NCI-H345 (cell line): ENCODE results near the gene PGGT1B.
"Not testable (repeated sequence)": the region's sequence is repeated elsewhere in the genome, so short reads cannot be mapped to it uniquely, and the experiment has no call there.

Experiments used
- DNase-seq: peaks from one replicate; lab custom pipeline; 2025; lab: John Stamatoyannopoulos, UW

Gene PGGT1B

DNA sequence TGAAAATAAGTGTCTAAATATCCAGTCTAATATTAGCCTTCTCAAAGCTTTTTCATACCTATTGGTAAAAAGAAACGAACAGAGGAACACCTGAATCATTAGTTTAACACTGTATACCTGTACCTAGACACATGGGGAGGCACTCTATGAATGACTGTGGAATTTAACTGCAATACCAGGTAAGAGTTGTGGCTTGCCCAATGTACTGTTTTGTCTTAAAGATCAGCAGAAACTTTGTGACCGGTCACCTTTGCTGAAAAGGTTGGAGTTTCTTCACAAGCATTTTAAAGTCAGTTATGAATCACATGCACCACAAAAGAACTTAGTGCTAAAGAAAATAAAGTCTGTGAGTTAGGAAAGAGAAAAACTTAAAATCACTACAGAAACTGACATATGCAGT is 2.4 kb downstream of the PGGT1B start:
- DNase-seq, result no peak

DNA sequence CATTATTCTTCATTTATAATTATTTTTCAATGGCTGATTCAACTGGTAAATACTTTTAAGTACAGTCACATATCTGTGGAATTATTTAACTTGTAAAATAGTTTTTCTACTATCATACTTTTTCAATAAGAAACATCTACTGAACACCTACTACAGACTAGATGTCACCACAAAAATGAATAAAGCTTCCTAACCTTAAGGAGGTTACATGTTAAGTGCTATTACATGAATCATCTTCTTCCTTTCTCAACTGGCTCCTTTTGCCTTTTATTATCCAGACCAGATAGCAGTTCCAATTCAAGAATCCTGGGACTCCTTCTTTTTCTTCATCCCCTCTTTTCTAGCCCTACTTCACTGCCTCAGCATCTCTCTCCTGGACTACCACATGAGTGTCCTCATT is 4.7 kb downstream of the PGGT1B start:
- DNase-seq, result no peak

DNA sequence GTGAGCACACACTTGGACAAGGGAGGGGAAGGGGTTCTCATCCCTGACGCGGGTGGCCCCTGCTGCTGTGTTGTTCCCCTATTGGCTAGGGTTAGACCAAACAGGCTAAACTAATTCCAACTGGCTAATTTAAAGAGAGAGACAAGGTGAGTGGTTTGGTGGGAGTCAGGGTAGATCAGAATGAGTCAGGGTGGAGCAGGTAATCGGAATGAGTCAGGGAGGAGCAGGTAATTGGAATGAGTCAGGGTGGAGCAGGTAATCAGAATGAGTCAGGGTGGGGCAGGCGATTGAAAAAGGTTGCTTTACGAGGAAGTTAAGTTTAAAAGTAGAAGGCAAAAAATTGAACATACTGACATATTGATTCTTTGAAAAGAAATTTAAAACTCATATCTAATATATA is 13.3 kb downstream of the PGGT1B start:
- DNase-seq, result not testable (repeated sequence)

DNA sequence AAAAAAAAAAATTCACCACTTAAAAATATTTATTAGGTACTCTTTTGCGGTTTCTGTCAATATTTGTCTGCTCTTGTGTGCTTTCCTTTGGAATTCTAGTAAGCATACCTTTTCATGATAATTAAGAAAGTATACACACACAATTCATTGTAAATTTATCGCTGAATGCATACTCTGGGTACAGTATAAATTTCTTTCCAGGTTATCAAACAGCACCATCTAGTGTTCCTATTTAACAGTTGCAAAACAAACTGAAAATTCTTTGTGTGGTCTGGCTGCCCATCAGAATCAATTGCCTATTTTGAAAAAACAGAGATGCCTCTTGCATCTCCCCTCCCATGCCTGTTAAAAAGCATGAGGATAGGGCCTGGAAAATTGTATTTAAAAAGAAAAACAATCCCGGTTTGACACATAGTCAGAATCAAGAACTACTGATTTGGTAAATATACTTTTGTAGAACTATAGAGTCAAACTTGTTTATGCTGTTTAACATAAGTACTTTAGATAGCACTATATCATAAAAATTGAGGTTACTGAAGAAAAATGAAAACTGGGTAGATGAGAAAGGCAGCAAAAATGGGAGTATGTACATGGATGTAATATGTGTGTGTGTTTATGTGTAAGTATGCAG is 16.2 kb downstream of the PGGT1B start:
- peak; percentile 36 for DNase-seq

DNA sequence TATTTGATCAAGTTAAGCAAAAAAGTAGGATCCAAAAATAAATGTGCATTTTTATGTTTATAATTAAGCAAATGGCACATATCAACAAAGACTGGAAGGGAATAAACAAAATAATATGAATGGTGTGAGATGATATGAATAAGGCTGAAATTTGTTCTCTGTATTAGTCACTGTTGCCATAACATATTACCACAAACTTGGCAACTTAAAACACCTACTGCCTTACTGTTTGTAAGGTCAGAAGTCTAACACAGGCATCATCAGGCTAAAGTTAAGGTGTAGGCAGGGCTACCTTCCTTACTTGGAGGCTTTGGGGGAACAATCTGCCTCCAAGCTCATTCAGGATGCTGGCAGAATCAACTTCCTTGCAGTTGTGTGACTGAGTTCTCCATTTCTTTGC is 19.3 kb downstream of the PGGT1B start:
- no peak for DNase-seq

DNA sequence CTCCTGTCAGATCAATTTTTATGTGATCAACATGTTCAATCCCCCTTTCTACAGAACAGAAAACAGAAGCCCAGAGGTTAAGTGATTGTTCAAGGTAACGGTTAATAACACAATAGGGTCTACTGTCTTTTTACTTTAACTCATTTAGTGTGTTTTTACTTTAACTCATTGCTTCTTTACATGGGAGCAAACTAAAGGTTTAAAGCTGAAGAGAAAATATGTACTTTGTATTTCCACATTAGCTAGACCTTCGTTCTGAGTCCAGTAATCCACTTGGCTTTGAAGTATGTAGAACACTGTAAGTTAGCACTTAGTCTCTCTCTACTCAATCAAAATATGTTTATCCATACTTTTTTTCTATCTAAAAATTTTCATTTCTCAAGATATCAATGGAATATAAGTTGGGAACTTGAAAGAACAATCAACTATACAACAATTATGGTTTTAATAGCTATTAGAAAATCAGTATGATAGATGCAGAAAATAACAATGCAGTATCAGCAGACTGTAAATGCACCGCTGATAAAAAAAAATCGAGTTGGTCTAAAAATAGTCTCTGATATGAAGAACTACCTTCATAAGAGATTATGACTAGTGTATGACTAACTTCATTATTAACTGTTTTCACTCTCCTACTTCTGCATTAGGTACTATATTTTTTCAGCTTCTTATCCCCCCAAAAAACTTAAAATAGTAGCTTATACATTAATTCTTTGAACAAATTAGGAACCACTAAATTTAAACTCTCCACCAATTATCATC is 20.6 kb downstream of the PGGT1B start:
- no peak for DNase-seq

DNA sequence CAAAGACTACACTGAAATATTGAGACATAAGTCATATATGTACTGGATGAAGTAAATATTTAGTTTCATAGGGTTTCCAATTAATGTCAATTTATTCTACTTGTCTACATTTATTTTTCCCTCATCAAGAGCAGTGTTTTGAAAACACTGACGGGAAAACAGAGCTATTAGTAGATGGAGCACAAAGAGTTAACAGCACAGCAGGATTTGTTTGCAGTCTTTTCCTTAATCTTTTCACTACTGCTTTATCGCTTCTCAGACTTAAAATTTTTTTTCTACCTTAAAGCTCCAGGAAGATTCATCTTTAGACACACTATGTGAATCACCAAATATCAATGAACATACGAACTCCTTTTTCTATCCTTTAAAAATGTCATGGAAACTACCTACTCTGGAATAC is 25.6 kb downstream of the PGGT1B start:
- DNase-seq, result no peak

DNA sequence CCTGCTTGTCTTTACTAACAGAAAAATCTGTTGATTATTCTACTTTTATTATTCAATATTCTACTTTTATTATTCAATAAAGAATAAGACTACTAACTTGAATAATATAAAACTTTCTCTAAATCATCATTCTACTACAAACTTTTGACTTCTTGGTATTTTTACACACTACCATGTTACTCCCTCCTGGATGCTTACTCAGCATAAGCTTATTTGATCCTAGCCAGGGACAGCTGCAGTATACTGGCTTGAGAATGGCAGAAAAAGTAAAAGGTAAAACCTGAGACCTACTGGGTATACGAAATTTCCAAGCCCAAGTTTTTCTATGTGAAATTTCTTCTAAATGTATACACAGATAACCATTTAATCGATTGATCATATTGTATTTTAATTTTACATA is 26.1 kb downstream of the PGGT1B start:
- DNase-seq, result no peak

DNA sequence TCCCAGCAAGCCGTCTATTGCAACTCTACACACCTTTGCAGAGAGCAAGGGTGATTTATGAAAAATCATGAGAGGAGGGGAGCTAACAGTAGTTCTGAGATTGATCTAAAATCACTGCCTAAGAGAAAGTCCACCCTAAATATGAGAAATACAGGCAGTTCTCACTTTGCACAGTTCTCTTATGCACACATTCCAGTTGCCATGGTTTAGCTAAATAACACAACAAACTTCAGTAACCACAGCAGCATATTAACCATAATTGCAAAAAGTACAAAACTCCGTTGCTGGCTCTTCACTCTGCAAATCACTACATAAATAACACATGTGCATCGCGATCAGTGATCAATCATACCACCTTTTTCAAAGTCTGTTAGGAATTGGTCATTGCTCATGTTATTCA is 31.1 kb downstream of the PGGT1B start:
- DNase-seq, result no peak

DNA sequence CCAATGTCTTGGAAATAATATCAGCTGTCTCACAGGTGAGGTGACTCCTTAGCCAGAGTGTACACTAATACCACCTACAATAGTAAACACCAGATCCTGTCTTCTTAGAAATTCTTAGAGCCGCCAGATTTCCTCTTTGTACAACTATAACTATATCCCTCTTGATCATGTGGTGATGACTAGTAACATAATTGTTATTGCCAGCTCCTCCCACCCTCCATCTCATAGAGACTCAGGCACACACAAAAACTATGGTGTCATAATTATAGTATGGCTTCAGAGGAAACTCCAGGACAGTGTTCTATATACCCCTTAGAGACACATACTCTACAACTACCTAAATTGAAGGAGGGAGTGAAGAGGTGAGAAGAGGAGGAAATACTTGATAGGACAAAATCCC is 33.1 kb downstream of the PGGT1B start:
- DNase-seq, result no peak

DNA sequence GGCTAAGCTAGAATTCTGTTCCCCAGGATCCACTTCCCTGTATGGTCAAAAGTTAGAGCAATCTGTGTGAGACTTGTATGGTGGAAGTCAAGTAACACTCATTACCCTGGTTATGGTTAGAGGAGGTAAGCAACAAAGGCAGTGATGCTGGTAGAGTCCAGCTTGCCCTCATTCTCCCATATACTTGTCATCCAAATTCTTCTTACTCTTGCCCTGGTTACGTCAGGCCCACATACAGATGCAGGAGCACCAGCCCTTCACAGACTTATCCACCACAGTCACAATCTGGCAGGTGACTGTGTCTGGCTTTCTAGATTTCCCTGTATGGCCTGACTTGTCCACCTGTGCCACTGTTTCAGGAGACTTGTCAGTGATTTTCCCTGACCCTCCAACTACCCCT is 35.4 kb downstream of the PGGT1B start:
- no peak for DNase-seq

DNA sequence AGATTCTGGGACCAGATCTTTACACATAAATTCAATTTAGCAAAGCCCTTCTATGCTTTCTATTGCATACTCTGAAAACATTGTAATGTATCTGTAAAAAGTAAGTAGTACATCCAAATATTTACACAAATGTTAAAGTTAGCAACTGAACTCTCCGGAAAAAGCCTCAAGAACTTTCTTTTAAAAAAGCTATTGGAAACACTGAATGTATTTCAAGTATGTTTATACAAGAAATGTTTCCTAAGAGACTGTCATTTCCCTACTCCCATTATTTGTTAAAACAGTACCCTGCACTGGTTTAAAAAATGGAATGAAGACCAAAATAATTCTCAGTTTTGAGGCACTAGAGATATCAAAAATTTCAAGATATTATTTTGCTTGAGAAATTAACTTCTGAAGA is 48.1 kb downstream of the PGGT1B start:
- DNase-seq, result no peak

DNA sequence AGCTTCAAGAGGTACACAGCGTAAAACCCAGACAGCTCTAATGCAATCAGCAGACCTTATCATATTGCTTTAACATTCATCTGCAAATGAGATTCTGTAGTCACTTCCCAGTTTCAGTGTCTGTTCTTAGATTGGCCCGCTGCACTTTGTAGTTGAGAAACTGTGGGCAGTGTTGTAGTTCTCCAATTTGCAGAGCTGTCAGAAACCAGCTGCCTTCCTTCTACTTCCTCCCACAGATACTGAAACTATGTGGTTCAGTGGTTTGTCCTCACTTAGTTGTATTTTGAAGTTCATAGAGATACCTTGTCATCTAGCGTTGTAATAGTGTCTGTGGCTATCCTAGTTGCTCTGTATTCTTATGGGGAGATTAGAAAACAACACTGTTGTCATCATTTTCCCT is 53.4 kb downstream of the PGGT1B start:
- no peak for DNase-seq

DNA sequence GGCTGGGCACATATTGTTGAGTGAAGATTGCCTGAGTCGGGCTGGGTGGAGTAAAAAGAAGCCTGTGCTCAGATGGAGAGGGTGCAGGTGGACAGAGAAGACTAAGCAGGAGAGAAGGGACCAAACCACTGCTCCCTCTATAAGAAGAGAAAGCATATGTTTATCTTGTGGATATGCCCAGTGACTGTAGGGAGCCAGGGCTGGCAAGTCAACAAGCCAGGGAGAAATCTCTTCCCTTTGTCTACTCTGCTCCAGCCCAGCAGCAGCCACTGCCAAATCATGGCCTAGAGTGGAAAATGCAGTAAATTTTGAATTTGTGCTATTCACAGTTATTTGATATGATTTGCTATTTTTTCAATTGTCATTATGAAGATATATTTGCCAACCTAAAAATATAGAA is 59.7 kb downstream of the PGGT1B start:
- no peak for DNase-seq

DNA sequence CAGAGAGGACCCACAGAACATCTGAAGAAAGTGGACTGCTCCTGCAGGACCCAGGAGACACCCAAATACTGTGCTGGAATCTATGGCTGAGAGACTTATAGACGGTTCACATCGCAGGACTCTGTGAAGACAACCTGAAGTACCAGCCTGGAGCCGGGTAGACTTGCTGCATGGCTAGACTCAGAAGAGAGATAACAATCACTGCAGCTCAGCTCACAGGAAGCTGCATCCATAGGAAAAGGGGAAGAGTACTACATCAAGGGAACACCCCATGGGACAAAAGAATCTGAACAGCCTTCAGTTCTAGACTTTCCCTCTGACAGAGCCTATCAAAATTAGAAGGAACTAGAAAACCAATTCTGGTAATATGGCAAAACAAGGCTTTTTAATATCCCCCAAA is 66.5 kb downstream of the PGGT1B start:
- DNase-seq, result no peak

DNA sequence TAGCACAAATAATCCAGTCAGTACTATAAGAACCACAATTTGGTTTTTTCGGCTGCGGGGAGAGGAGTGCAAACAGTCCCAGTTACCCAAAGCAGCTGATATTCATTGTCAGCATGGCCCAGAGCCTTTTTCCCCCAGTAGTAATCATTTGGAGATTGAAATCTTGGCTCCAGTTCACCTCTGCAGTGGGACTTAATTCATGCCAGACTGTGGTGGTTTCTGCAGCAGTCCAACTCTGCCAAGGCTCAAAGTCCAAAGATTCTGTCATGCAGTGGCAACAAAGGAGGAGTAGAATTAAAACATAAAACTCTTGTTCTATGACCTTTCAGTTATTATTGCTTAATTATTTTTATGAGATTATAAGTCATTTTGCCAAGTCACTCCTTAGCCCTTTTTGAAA is 68.0 kb downstream of the PGGT1B start:
- no peak for DNase-seq

DNA sequence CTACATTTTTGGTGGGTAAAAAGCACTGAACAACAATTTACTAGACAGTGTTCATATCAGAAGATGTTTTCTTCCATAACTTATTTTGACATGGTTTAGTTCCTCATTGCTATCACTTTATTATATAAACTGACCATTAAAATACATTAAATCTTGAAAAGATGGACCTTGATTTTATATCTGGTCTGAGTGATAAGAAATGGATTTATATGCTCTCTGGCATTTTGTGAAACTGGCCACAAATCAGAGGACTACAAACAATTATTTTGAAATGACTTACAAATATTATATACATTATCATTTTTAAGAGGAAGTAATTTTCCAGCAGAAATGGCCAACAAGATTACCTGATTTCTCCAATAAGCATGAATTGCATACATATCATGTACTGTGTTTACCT is 69.4 kb downstream of the PGGT1B start:
- DNase-seq, result no peak

DNA sequence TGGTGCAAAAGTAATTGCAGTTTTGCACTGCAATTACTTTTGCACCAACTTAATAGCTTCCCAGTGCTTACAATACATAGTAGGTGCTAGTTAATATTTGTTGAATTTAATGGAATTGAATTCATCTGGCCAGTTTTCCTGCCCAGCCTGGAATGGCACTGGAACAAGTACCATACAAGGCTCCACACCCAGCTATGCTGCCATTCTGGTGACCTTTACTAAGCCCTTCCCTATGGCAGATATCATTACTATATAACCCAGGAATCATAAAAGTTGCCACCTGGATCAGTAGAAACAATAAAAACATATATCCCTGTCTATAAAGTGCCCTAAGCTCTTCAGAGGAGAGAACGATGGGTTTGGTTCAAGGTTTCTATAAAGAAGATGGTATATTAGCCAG is 70.6 kb downstream of the PGGT1B start:
- no peak for DNase-seq

DNA sequence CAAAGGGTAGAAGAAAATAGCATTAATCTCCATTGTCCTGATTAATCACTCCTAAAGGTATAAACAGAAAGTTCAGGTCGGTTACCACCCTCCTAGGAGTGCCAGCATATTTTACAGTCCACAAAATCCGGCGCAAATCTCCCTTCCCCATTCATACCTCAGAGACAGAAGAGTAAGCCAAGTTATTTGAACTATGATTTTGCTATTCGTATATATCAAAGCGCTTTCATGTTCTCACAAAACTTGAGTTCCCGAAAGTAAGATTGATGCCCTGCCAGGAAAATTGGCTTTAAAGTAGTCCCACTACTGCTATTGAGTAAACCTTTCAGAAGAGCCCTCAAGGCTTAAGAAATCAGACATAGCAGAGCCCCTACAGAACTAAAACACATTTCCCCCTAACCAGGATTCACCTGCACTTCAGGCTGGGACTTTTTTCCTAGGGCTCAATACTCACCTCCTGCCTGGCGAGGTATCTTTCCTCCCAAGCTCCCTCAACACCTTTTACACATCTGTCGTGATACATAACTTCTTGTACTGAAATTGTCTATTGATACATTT is 71.1 kb downstream of the PGGT1B start:
- no peak for DNase-seq

DNA sequence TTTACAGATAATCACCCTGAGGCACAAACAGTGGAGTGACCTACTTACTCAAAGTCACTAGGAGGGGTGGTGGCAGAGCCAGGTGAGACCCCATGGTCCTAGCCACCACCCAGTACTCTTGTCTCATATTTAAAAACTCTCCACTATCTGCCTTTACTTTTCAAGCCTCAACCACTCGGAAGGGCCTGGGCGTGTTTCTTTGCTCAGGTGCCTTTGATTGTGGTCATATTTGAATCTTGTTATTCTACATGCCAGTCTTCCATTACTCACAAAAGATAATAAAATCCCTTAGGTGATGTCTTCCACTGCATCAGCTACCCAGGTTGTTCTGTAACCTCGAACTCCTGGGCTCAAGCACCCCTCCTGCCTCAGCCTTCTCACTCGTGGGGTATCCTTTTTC is 72.3 kb downstream of the PGGT1B start:
- DNase-seq, result no peak

DNA sequence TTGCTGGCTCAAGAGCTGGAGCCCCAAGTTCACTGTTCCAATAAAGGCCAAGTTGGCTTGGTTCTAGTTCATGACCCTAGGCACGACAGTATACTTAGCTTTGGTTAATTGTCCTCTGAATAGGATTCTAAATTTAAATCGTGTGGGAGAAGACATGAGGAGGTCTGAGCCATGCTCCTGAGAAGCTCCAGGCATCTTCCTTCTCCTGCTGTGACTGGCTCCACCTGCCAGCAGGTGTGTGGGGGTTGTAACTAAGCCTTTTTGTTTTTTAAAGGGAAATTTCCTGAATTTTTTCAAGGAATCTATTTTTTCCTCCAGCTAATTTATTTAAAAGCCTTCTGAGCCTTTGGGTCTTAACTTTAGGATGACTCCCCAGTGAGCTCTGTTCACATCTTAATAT is 72.8 kb downstream of the PGGT1B start:
- no peak for DNase-seq

DNA sequence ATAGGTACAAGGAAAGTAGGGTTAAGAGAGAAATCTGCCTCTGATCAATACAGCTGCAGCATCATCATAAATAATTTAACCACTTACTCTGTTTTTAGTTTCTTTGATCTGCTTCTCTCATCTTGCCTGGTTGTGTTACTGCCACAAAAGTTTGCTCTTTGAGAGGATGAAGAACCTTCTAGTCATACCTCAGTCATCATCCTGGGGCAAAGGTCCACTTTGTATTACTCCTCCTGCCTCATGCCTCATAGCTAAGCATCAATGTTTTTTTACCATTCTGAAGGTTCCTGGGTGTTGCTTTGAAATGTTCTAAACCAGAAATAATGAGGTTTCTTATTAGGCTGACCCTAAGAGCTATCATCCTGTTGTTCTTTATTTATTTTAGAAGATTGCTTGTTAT is 75.9 kb downstream of the PGGT1B start:
- no peak for DNase-seq

DNA sequence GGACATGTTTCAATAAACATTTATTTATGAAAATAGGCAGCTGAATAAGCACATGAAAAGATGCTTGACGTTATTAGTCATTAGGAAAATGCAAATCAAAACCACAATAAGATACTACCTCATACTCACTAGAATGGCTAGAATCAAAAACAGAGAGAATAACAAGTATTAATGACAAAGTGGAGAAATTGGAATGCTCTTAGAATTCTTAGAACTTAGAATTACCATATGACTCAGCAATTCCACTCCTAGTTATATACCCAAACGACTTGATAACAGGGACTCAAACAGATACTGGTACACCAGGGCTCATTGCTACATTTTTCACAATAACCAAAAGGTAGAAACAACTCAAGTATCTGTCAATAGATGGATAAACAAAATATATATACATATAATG is 77.9 kb downstream of the PGGT1B start:
- DNase-seq, result no peak

DNA sequence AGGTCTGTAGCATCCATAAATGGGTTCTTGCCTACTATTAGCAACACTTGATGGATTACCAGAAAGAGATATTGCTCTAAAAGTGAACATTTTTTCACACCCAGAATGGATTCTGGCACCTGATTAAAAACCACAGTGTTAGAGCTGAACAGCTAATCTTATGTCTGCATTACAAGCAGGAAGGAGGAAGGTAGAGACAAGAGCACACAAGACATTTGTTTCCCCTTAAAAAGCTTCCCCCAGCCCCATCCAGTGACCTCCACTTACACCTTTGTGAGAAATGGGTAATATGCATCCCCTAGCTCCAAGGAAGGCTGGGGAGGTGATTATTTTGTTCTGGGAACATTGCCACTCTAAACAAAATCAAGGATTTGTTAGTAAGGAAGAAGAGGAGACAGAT is 80.9 kb downstream of the PGGT1B start:
- DNase-seq, result no peak
